Fibroblast of mammary gland (primary cell): ENCODE measurements around the gene MYADM.

ENCODE experiments used
- DNase-seq: peaks from one replicate; pipeline ENCODE4 v3.0.0-alpha.2; 2010; ENCODE audit warnings: low read depth
- H3K4me3 ChIP-seq: 2 replicates; pipeline ENCODE4 v1.5.1; 2011; ENCODE audit warnings: low read depth, mild to moderate bottlenecking, low read length, moderate library complexity; ENCODE audit not compliant: control insufficient read depth
- CTCF ChIP-seq: conservative IDR thresholded peaks from 2 replicates; pipeline ENCODE4 v1.5.1; 2011; ENCODE audit warnings: low read depth, low read length, inconsistent platforms; ENCODE audit not compliant: control insufficient read depth, insufficient read depth

Gene MYADM

GRCh38 chr19:53867225-53868090 lies at the start of gene MYADM:
TSS of gene MYADM (plus strand) at chr19:53867883. CDS start at chr19:53873530, 5,647 bp downstream.
- no peak for TF ChIP-seq CTCF
- peak; percentile 97 for DNase-seq
- H3K4me3 ChIP-seq: peak within 1 kb of the TSS; percentile 97

- no peak overlapping the region for H3K4me3 ChIP-seq
- DNase-seq: peak; percentile 14
- no peak for TF ChIP-seq CTCF
Measured at GRCh38 chr19:53818756-53819155, 48.9 kb upstream of the MYADM start.

- TF ChIP-seq CTCF: no peak
- H3K4me3 ChIP-seq: no peak overlapping the region
Measured at GRCh38 chr19:53819861-53820260, 47.8 kb upstream of the MYADM start.

GRCh38 chr19:53823380-53824120 lies 44.1 kb upstream of the MYADM start:
- no peak overlapping the region for H3K4me3 ChIP-seq
- no peak for TF ChIP-seq CTCF
- no peak for DNase-seq

More at GRCh38 chr19:53819861-53820260, 47.8 kb upstream of the MYADM start:
- DNase-seq: no peak

- no peak for DNase-seq
- TF ChIP-seq CTCF: no peak
- H3K4me3 ChIP-seq: no peak within 1 kb of the TSS
Measured at GRCh38 chr19:53824134-53824611, 43.5 kb upstream of the MYADM start, which contains the start of gene NLRP12. TSS of gene NLRP12 (minus strand) at chr19:53824314. CDS start at chr19:53824174, 140 bp downstream.

- no peak overlapping the region for H3K4me3 ChIP-seq
- no peak for TF ChIP-seq CTCF
- peak; percentile 54 for DNase-seq
Measured at GRCh38 chr19:53826876-53827275, 40.8 kb upstream of the MYADM start.
